Measurements from ENCODE around the gene CTU1.

CTU1 gene

DNA sequence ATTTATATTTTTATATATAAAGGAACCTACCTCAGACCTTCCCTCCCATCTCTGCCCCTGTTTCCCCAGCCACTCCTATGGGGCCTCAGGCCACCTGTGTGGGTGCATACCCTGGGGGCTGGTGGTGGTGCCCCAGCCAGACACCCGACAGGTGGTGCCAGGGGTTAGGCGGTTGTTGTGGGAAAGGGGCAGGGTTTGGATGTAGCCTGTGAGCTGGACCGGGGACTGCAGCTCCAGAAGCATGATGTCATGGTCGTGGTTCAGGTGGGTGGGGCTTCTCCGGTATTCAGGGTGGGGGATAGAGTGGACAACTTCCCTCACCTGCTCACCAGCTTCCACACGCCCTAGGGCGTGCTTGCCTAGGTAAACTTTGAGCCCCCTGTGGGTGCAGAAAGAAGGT lies 48.5 kb downstream of the CTU1 start:
- no peak for DNase-seq (ENCODE audit: low read depth, low spot score)

DNA sequence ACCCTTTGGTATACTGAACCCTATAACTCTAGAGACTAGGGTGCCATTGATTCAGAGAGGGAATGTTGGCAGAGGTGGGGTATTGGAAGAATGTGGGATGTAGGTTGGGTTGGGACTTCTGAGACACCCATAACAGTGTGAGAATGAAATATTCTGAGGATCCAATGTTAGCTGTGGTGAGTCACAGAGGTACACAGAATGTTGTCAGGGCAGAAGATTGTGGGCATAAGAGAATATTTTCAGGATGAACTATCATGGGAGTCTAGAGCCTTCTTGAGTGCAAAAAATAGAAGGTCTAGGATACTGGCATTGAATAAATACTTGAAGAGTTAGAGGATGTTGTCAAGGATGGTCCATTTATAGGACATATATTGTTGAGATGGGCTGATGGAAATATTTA lies 52.3 kb downstream of the CTU1 start:
- no peak for DNase-seq (ENCODE audit: low read depth, low spot score)
- H3K27ac ChIP-seq = no peak overlapping the region

More for the DNA sequence above, 48.5 kb downstream of the CTU1 start:
- no peak overlapping the region for H3K27ac ChIP-seq
